OCI-LY1 (cell line): ENCODE measurements around the gene KCNJ9.

Experiments
- EZH2 ChIP-seq: fragments of 200-600 bp; sonication (generic), shearing (Covaris generic); IDR thresholded peaks from 2 replicates; pipeline ENCODE4 v1.8.0; 2017; ENCODE audit warnings: borderline replicate concordance, mixed run types, mild to moderate bottlenecking, antibody characterized with exemption, low read length, moderate library complexity, mixed read lengths
- TF ChIP-seq, protein P1 (sequence below): fragments of 200-600 bp; sonication (generic), shearing (Covaris generic); IDR thresholded peaks from 2 replicates; pipeline ENCODE4 v1.5.1; 2017; ENCODE audit warnings: mild to moderate bottlenecking, antibody characterized with exemption, low read length, moderate library complexity, mixed read lengths

- TF ChIP-seq, protein P1, sequence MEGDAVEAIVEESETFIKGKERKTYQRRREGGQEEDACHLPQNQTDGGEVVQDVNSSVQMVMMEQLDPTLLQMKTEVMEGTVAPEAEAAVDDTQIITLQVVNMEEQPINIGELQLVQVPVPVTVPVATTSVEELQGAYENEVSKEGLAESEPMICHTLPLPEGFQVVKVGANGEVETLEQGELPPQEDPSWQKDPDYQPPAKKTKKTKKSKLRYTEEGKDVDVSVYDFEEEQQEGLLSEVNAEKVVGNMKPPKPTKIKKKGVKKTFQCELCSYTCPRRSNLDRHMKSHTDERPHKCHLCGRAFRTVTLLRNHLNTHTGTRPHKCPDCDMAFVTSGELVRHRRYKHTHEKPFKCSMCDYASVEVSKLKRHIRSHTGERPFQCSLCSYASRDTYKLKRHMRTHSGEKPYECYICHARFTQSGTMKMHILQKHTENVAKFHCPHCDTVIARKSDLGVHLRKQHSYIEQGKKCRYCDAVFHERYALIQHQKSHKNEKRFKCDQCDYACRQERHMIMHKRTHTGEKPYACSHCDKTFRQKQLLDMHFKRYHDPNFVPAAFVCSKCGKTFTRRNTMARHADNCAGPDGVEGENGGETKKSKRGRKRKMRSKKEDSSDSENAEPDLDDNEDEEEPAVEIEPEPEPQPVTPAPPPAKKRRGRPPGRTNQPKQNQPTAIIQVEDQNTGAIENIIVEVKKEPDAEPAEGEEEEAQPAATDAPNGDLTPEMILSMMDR: no peak
- TF ChIP-seq EZH2: no peak
Measured at GRCh38 chr1:160121388-160121787, 40.0 kb downstream of the KCNJ9 start.
